ENCODE data around the gene MICOS13.

The MICOS13 gene

GRCh38 chr19:5687360-5688198 is 7.3 kb upstream of the MICOS13 start:
- DNase-seq: no peak

GRCh38 chr19:5686647-5687359 is 6.5 kb upstream of the MICOS13 start:
- peak; percentile 92 for DNase-seq

- DNase-seq: no peak
Measured at GRCh38 chr19:5686326-5686646, 6.0 kb upstream of the MICOS13 start.

DNA sequence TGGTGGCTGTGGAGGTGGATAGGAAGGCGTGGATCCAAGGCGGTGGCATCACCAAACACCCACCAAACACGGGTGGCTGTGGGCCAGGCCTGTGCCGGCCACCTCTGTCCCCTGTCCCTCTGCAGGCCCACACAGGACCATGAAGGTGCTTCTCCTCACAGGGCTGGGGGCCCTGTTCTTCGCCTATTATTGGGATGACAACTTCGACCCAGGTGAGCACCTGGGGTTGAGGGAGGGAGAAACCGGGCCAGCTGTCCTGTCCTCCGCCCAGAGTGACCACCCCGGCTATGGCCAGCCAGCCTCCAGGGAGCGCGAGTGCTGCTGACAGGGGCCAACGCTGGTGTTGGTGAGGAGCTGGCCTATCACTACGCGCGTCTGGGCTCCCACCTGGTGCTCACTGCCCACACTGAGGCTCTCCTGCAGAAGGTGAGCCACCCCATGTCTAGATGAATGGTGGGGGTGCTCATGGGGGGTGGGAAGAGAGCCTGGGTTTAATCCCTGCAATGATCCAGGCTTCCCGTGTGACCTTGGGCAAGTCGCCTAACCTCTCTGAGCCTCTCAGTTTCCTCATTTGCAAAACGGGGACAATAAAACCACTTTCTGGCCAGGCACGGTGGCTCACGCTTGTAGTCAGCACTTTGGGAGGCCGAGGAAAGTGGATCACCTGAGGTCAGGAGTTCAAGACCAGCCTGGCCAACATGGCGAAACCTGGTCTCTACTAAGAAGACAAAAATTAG is 4.5 kb upstream of the MICOS13 start:
- no peak for DNase-seq

DNA sequence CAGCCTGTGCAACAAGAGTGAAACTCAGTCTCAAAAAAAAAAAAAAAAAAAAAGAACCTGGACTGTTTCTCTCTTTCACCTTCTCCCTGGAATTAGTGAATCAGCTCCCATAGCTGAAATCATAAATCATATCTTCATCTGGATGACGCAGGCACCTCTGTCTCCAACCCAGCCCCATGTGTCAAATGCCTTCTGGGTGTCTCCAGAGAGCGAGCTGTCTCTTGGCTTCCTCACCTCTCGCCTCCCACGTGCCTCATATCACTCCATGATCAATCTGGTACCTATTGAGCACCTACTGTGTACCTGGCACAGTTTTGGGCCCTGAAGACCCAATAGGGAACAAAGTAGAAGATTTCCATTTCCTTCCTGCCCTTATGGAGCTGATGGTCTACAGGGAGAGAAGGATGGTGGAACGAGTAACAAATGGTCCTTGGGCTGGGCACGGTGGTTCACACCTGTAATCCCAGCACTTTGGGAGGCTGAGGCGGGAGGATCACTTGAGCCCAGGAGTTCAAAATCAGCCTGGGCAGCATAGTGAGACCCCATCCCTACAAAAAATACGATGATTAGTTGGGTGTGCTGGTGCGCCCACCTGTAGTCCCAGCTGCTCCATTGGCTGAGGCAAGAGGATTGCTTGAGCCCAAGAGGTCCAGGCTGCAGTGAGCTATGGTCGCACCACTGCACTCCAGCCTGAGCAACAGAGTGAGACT is 3.0 kb upstream of the MICOS13 start:
- DNase-seq: no peak

GRCh38 chr19:5682107-5682482 is 1.8 kb upstream of the MICOS13 start:
- no peak for DNase-seq

DNA sequence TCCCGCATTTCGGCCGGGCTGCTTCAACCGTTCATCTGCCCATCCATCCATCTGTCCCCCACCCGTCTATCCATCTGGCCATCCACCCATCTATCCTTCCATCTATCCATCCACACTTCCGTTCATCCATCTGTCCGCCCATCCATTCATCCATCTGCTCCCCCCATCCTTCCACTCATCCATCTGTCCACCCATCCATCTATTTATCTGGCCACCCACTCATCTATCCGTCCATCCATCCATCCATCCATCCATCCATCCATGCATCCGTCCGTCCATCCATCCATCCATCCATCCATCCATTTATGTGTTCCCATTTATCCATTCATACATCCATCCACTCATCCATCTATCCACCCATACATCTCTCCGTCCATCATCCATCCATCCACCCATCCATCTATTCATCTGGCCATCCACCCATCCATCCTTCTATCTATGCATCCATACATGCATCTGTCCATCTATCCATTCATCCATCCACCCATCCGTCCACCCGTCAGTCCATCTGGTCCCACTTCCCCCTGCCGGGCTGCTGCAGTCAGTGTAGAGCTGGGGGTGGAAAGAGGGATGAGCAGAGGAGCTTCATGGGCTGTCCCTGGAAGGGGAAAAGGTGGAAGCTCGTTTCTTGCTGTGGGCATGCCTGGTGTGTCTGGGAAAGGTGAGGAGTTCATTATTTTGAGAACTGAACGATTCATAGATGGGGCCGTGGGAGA is 1.2 kb upstream of the MICOS13 start:
- no peak for DNase-seq

GRCh38 chr19:5680084-5680436 is 256 bp downstream of the MICOS13 start:
- DNase-seq: no peak

DNA sequence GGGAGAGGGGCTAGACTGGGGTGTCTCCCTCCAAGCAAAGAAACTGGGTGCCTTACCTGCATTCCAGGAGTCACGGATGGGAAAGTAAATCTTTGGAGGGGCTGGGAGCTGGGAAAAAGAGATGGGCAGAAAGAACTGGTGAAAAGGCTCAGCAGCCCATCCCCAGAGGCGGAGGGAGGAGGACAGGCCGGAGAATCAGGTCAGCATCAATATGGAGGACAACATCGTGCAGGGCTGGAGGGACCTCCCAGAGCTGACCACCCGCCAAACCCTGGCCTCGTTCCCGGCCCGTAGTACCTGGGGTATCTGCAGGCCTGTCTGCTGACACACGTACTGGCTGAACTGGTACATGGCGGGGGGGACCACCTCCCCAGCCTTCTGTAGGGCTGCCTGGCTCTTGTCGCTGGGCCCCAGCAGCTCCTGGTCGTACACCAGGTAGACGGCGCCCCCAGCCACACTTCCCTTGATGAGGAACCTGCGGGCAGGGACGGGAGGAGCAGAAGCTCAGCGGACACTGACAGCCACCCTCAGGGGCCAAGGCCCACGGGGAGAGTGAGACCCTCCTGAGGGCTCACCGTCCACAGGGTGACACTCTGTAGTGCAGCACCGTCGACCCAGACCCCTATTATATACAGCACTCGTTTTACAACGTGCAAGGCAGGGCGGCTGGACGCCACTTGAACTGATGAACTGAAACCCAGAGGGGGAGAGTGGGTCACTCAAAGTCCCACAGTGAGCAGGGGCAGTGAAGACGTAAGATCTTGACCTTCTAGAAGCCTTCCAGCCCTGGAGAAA is 830 bp downstream of the MICOS13 start:
- no peak for DNase-seq

- no peak for DNase-seq
Measured at GRCh38 chr19:5678071-5678718, 2.1 kb downstream of the MICOS13 start.

GRCh38 chr19:5677580-5677979 is 2.7 kb downstream of the MICOS13 start:
- DNase-seq: no peak

GRCh38 chr19:5677136-5677535 is 3.2 kb downstream of the MICOS13 start:
- no peak for DNase-seq

- DNase-seq: no peak
Measured at GRCh38 chr19:5676772-5677105, 3.6 kb downstream of the MICOS13 start.

DNA sequence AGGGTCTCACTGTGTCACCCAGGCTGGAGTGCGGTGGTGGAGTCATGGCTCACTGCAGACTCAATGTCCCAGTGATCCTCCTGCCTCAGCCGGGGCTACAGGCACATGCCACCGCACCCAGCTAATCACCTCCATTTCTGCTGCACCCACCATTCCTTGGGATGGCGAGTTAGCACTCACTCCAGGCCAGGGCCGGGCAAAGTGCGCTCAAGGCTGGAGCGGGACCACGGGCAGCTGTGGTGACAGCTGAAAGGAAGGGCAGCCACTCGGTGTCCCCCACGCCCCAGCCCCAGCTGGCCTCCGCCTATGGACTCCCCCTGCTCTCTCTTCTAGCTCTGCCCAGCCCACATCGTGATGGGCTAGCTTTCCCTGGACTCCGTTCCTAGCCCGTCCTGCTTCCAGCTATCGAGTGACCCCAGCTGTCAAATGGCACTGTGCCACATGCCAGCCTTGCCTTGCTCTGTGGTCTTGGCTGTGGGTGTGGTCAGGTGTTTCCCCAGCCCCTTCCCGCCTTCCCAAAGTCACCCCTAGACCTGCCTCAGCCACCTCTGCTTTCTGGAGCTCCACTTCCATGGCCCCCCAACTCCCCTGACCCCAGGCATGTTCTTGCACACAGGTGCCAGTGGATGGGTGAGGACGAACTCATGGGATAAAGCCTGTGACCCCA is 4.1 kb downstream of the MICOS13 start:
- DNase-seq: no peak

GRCh38 chr19:5674714-5675113 is 5.6 kb downstream of the MICOS13 start:
- DNase-seq: no peak

- DNase-seq: no peak
Measured at GRCh38 chr19:5673752-5674151, 6.6 kb downstream of the MICOS13 start.

- DNase-seq: no peak
Measured at GRCh38 chr19:5672708-5673459, 7.4 kb downstream of the MICOS13 start.

DNA sequence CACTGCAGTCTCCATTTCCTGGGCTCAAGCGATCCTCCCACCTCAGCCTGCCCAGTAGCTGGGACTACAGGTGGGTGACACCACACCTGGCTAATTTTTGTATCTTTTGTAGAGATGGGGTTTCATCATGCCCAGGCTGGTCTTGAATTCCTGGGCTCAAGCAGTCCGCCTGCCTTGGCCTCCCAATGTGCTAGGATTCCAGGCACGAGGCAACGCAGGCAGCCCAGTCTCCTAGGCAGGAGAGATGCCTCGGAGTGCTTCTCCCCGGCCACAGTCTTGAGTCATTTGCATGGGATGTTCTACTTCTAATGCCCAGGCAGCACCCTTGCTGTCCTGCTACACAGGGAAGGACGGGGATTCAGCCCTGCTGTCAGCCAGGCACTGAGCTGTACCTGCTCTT is 8.7 kb downstream of the MICOS13 start:
- DNase-seq: no peak

- DNase-seq: no peak
Measured at GRCh38 chr19:5669212-5669611, 11.1 kb downstream of the MICOS13 start.

DNA sequence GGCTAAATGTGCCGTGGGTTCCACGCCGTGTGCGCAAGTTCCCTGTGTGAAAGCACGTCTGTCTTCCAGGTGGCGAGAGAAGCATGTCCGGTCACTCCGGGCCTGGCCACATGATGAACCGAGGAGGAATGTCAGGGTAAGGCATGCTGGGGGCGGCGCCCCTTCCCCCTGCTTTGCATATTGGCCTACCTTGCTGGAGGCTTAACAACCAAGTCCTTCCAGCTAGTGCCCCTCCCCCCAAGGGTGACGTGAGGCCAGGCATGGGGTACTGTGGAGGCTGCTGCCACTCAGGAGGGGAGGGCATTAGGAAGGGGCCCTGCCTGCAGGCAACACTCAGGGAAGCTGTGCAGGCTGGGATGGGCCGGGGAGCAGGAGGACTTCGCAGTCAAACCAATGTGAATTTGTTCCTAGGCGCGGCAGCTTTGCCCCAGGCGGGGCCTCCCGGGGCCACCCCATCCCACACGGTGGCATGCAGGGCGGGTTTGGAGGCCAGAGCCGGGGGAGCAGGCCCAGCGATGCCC is 12.5 kb downstream of the MICOS13 start:
- DNase-seq: no peak
